Neural progenitor cell (in vitro differentiated cells): ENCODE results near the gene ZNF485.
"Not testable (repeated sequence)": the region's sequence is repeated elsewhere in the genome, so short reads cannot be mapped to it uniquely, and the experiment has no call there.

Experiments
- EZH2 ChIP-seq: fragments of 200-600 bp; sonication (generic); IDR thresholded peaks from 2 replicates; pipeline ENCODE4 v1.6.1; 2017; ENCODE audit warnings: antibody characterized with exemption, mild to moderate bottlenecking, moderate library complexity
- EZH2phosphoT487 ChIP-seq: fragments of 200-600 bp; sonication (generic); IDR thresholded peaks from 2 replicates; pipeline ENCODE4 v1.6.1; 2017; ENCODE audit warnings: antibody characterized with exemption
- TF ChIP-seq, protein P1 (sequence below): fragments of 200-600 bp; sonication (generic); IDR thresholded peaks from 2 replicates; pipeline ENCODE4 v1.5.1; 2017; ENCODE audit warnings: antibody characterized with exemption, mild to moderate bottlenecking

DNA sequence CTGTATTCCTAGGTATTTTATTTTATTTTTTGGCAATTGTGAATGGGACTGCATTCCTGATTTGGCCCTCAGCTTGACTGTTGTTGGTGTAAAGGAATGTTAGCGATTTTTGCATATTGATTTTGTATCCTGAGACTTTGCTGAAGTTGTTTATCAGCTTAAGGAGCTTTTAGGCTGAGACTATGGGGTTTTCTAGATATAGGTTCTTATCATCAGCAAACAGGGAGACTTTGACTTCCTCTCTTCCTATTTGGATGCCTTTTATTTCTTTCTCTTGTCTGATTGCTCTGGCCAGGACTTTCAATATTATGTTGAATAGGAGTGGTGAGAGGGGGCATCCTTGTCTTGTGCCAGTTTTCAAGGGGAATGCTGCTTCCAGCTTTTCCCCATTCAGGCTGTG lies 29.6 kb downstream of the ZNF485 start:
- TF ChIP-seq, protein P1, sequence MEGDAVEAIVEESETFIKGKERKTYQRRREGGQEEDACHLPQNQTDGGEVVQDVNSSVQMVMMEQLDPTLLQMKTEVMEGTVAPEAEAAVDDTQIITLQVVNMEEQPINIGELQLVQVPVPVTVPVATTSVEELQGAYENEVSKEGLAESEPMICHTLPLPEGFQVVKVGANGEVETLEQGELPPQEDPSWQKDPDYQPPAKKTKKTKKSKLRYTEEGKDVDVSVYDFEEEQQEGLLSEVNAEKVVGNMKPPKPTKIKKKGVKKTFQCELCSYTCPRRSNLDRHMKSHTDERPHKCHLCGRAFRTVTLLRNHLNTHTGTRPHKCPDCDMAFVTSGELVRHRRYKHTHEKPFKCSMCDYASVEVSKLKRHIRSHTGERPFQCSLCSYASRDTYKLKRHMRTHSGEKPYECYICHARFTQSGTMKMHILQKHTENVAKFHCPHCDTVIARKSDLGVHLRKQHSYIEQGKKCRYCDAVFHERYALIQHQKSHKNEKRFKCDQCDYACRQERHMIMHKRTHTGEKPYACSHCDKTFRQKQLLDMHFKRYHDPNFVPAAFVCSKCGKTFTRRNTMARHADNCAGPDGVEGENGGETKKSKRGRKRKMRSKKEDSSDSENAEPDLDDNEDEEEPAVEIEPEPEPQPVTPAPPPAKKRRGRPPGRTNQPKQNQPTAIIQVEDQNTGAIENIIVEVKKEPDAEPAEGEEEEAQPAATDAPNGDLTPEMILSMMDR: not testable (repeated sequence)
- not testable (repeated sequence) for TF ChIP-seq EZH2, EZH2phosphoT487
